Glutamatergic neuron (in vitro differentiated cells): ENCODE results near the gene PMP22. TPM values are rescaled to one million over a fixed set of nuclear protein-coding genes. Genes with fewer than 3 reads are reported as not detected.

Source experiments
- DNase-seq: peaks from one replicate; pipeline ENCODE4 v3.0.0; 2022
- H3K27ac Mint-ChIP-seq: one replicate; pipeline ENCODE4 v1.8.0; 2020; ENCODE audit warnings: mild to moderate bottlenecking, mixed read lengths, inconsistent platforms; ENCODE audit not compliant: unreplicated experiment
- H3K27me3 Mint-ChIP-seq: one replicate; pipeline ENCODE4 v1.8.0; 2020; ENCODE audit warnings: mild to moderate bottlenecking, moderate library complexity, mixed read lengths, inconsistent platforms; ENCODE audit not compliant: unreplicated experiment
- H3K36me3 Mint-ChIP-seq: one replicate; pipeline ENCODE4 v1.8.0; 2020; ENCODE audit warnings: mild to moderate bottlenecking, mixed read lengths, inconsistent platforms; ENCODE audit not compliant: unreplicated experiment
- H3K4me1 Mint-ChIP-seq: one replicate; pipeline ENCODE4 v1.8.0; 2020; ENCODE audit warnings: mild to moderate bottlenecking, low read depth, mixed read lengths, inconsistent platforms; ENCODE audit not compliant: unreplicated experiment
- H3K4me3 Mint-ChIP-seq: one replicate; pipeline ENCODE4 v1.8.0; 2020; ENCODE audit warnings: mild to moderate bottlenecking, mixed read lengths, inconsistent platforms; ENCODE audit not compliant: unreplicated experiment
- H3K9me3 Mint-ChIP-seq: one replicate; pipeline ENCODE4 v1.8.0; 2020; ENCODE audit warnings: mild to moderate bottlenecking, moderate library complexity, mixed read lengths, inconsistent platforms; ENCODE audit not compliant: unreplicated experiment
- microRNA-seq: library from miRNA; unstranded; fragments of <30 nt; microRNA quantifications from one replicate; pipeline ENCODE4, GENCODE V29; 2020; ENCODE audit not compliant: unreplicated experiment
- total RNA-seq: library from RNA; stranded (reverse); fragmentation: NEBNext Ultra II Directional; extraction: Animal tissue kit (Norgen Biotek cat#: 25700); gene quantifications from one replicate; pipeline ENCODE4 v1.2.1, GENCODE V29; 2021; ENCODE audit not compliant: unreplicated experiment
- TF ChIP-seq, protein P1 (sequence below): fragments of 200-600 bp; sonication (generic); IDR thresholded peaks from one replicate; pipeline ENCODE4 v1.5.0; 2021; ENCODE audit not compliant: partially characterized antibody, unreplicated experiment

Gene PMP22
- total RNA-seq, 1 donor from 2014 or later = 0.56 TPM

DNA sequence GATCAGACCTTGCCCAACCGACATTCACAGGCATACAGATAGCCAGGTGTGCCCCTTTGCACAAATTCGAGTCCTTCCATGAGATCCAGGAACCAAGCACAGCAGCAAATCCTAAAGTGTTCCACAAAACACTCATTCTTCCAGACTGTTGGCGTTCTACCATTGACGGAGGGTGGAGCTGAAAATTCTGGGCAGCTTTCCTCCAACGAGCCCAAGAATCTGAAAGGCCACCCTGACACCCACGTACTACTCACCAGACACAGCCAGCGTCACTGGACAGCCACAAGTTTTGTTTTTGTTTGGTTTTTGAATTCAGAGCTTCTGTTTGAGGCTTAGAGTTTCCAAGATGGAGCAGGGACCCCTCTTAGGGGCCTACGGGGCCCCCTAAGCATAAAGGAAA is 83.8 kb downstream of the PMP22 start:
- DNase-seq = no peak
- Mint-ChIP-seq H3K4me3 (no peak overlapping the region), H3K4me1 (peaks cover 45% of the 10 kb centered on the region), H3K9me3 (no peaks in the 10 kb centered on the region), H3K27me3 (no peaks in the 10 kb centered on the region), H3K27ac (no peak overlapping the region), H3K36me3 (no peaks in the 10 kb centered on the region)
- TF ChIP-seq, protein P1, sequence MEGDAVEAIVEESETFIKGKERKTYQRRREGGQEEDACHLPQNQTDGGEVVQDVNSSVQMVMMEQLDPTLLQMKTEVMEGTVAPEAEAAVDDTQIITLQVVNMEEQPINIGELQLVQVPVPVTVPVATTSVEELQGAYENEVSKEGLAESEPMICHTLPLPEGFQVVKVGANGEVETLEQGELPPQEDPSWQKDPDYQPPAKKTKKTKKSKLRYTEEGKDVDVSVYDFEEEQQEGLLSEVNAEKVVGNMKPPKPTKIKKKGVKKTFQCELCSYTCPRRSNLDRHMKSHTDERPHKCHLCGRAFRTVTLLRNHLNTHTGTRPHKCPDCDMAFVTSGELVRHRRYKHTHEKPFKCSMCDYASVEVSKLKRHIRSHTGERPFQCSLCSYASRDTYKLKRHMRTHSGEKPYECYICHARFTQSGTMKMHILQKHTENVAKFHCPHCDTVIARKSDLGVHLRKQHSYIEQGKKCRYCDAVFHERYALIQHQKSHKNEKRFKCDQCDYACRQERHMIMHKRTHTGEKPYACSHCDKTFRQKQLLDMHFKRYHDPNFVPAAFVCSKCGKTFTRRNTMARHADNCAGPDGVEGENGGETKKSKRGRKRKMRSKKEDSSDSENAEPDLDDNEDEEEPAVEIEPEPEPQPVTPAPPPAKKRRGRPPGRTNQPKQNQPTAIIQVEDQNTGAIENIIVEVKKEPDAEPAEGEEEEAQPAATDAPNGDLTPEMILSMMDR = no peak

DNA sequence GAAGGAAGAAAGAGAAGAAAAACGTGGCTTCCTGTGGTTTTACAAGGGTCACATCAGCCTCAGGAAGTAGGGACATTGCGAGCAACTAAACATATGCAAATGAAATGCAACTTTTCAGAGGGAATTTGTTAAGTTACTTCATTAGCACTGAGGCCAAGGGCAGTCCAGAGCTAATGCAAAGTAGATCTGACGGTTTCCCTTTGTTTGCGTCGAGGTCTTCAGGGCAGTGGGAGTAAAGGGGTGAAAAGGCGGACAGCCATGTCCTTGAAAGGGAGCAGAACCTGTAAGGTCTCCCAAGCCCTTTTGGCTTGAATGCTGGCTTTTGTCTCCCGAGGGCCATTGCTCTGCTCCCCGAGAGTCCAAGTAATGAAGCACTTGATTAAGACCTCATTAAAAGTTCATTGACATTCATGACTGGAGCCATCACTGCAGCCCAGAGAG is 85.0 kb downstream of the PMP22 start:
- DNase-seq = no peak
- Mint-ChIP-seq H3K4me3 (peak overlapping the region; percentile 3), H3K36me3 (no peaks in the 10 kb centered on the region), H3K9me3 (no peaks in the 10 kb centered on the region), H3K27ac (peak overlapping the region; percentile 30), H3K4me1 (peaks cover 42% of the 10 kb centered on the region), H3K27me3 (no peaks in the 10 kb centered on the region)
- TF ChIP-seq, protein P1 = no peak

Small RNA genes lying within 50 kb of the gene (microRNA-seq; reads per million reads assigned to microRNA genes)
- 0.41 reads per million for gene MIR4731

Other genes with a start within 250 kb of the PMP22 start
- 0.54 TPM for gene TEKT3, start 76.3 kb upstream of the PMP22 start, total RNA-seq
- 13.1 TPM for gene CDRT4, start 202.3 kb upstream of the PMP22 start, total RNA-seq